ENCODE measurements around the gene GPSM1. TPM values are rescaled to one million over a fixed set of nuclear protein-coding genes. Genes with fewer than 3 reads are reported as not detected.
A peak's percentile ranks its signal among the peaks of the same experiment; 100 is the strongest.

GPSM1 gene
- total RNA-seq, 1 donor from 2014 or later, result 59.4 TPM

GRCh38 chr9:136333486-136333885 lies 6.1 kb downstream of the GPSM1 start:
- Histone ChIP-seq H3K4me1 (ENCODE audit: insufficient read depth, low read length) (peaks cover 26% of the 10 kb centered on the region), H3K9me3 (ENCODE audit: insufficient read depth, low read depth, low read length) (no peaks in the 10 kb centered on the region), H2AFZ (ENCODE audit: low read depth, low read length) (no peak overlapping the region), H3K27ac (ENCODE audit: low read depth, low read length) (no peak overlapping the region), H3K4me3 (ENCODE audit: insufficient read depth, low read depth, low read length) (no peak overlapping the region), H4K20me1 (ENCODE audit: insufficient read depth, low read length) (peaks cover 93% of the 10 kb centered on the region), H3K27me3 (ENCODE audit: insufficient read depth, low read length) (no peaks in the 10 kb centered on the region), H3K4me2 (ENCODE audit: low read length) (no peak overlapping the region), H3K9ac (ENCODE audit: low read length) (no peak overlapping the region), H3K79me2 (ENCODE audit: insufficient read depth, low read length) (peaks cover 66% of the 10 kb centered on the region), H3K36me3 (ENCODE audit: insufficient read depth, low read length) (peaks cover under 1% of the 10 kb centered on the region)
- Mint-ChIP-seq H3K4me3 (ENCODE audit: unreplicated experiment) (no peak overlapping the region), H3K27ac (ENCODE audit: unreplicated experiment) (no peak overlapping the region), H3K4me1 (ENCODE audit: low read depth, unreplicated experiment) (peaks cover 11% of the 10 kb centered on the region), H3K9me3 (ENCODE audit: unreplicated experiment) (no peaks in the 10 kb centered on the region), H3K36me3 (ENCODE audit: low read depth, unreplicated experiment) (peaks cover 3% of the 10 kb centered on the region), H3K27me3 (ENCODE audit: low read depth, unreplicated experiment) (no peaks in the 10 kb centered on the region)
- DNase-seq (ENCODE audit: low read depth) (no peak), FAIRE-seq (no peak)
- TF ChIP-seq CTCF (IDR thresholded peaks at IDR 0.05; ENCODE audit: insufficient read depth, low read depth, low read length), result no peak
- no peak for TF ChIP-seq EZH2 (IDR thresholded peaks at IDR 0.05; ENCODE audit: insufficient read depth, low read length)

GRCh38 chr9:136334541-136334940 lies 7.2 kb downstream of the GPSM1 start:
- H3K27ac Mint-ChIP-seq (ENCODE audit: unreplicated experiment), result no peak overlapping the region
- no peaks in the 10 kb centered on the region for H3K9me3 ChIP-seq (ENCODE audit: insufficient read depth, low read depth, low read length)
- no peak overlapping the region for H3K27ac ChIP-seq (ENCODE audit: low read depth, low read length)
- peaks cover 93% of the 10 kb centered on the region for H4K20me1 ChIP-seq (ENCODE audit: insufficient read depth, low read length)
- peaks cover 56% of the 10 kb centered on the region for H3K79me2 ChIP-seq (ENCODE audit: insufficient read depth, low read length)
- peaks cover 16% of the 10 kb centered on the region for H3K4me1 ChIP-seq (ENCODE audit: insufficient read depth, low read length)
- H3K27me3 Mint-ChIP-seq (ENCODE audit: low read depth, unreplicated experiment), result no peaks in the 10 kb centered on the region
- FAIRE-seq (no peak), DNase-seq (ENCODE audit: low read depth) (no peak)
- H3K36me3 Mint-ChIP-seq (ENCODE audit: low read depth, unreplicated experiment), result peaks cover 3% of the 10 kb centered on the region
- H3K4me2 ChIP-seq (ENCODE audit: low read length), result no peak overlapping the region
- no peak overlapping the region for H3K9ac ChIP-seq (ENCODE audit: low read length)
- H2AFZ ChIP-seq (ENCODE audit: low read depth, low read length), result no peak overlapping the region
- no peaks in the 10 kb centered on the region for H3K27me3 ChIP-seq (ENCODE audit: insufficient read depth, low read length)
- no peak for TF ChIP-seq EZH2 (IDR thresholded peaks at IDR 0.05; ENCODE audit: insufficient read depth, low read length)
- TF ChIP-seq CTCF (IDR thresholded peaks at IDR 0.05; ENCODE audit: insufficient read depth, low read depth, low read length), result no peak
- H3K4me3 ChIP-seq (ENCODE audit: insufficient read depth, low read depth, low read length), result no peak overlapping the region
- no peak overlapping the region for H3K4me3 Mint-ChIP-seq (ENCODE audit: unreplicated experiment)
- H3K4me1 Mint-ChIP-seq (ENCODE audit: low read depth, unreplicated experiment), result peaks cover 4% of the 10 kb centered on the region
- H3K36me3 ChIP-seq (ENCODE audit: insufficient read depth, low read length), result peaks cover 2% of the 10 kb centered on the region
- no peaks in the 10 kb centered on the region for H3K9me3 Mint-ChIP-seq (ENCODE audit: unreplicated experiment)

- no peak overlapping the region for H2AFZ ChIP-seq (ENCODE audit: low read depth, low read length)
- H3K4me1 Mint-ChIP-seq (ENCODE audit: low read depth, unreplicated experiment), result peaks cover 3% of the 10 kb centered on the region
- H3K27me3 ChIP-seq (ENCODE audit: insufficient read depth, low read length), result no peaks in the 10 kb centered on the region
- peak overlapping the region; percentile 10 for H3K4me2 ChIP-seq (ENCODE audit: low read length)
- no peaks in the 10 kb centered on the region for H3K9me3 Mint-ChIP-seq (ENCODE audit: unreplicated experiment)
- peak overlapping the region; percentile 85 for H3K27ac Mint-ChIP-seq (ENCODE audit: unreplicated experiment)
- no peak for FAIRE-seq
- peaks cover 46% of the 10 kb centered on the region for H3K79me2 ChIP-seq (ENCODE audit: insufficient read depth, low read length)
- no peak overlapping the region for H3K4me3 Mint-ChIP-seq (ENCODE audit: unreplicated experiment)
- peak overlapping the region; percentile 30 for H3K27ac ChIP-seq (ENCODE audit: low read depth, low read length)
- peaks cover 2% of the 10 kb centered on the region for H3K36me3 ChIP-seq (ENCODE audit: insufficient read depth, low read length)
- H3K4me1 ChIP-seq (ENCODE audit: insufficient read depth, low read length), result peaks cover 16% of the 10 kb centered on the region
- H3K36me3 Mint-ChIP-seq (ENCODE audit: low read depth, unreplicated experiment), result peaks cover 3% of the 10 kb centered on the region
- H4K20me1 ChIP-seq (ENCODE audit: insufficient read depth, low read length), result peaks cover 87% of the 10 kb centered on the region
- TF ChIP-seq CTCF (IDR thresholded peaks at IDR 0.05; ENCODE audit: insufficient read depth, low read depth, low read length), result no peak
- no peak for TF ChIP-seq EZH2 (IDR thresholded peaks at IDR 0.05; ENCODE audit: insufficient read depth, low read length)
- DNase-seq (ENCODE audit: low read depth), result no peak
- no peak overlapping the region for H3K9ac ChIP-seq (ENCODE audit: low read length)
- H3K4me3 ChIP-seq (ENCODE audit: insufficient read depth, low read depth, low read length), result no peak overlapping the region
- H3K9me3 ChIP-seq (ENCODE audit: insufficient read depth, low read depth, low read length), result no peaks in the 10 kb centered on the region
- H3K27me3 Mint-ChIP-seq (ENCODE audit: low read depth, unreplicated experiment), result no peaks in the 10 kb centered on the region
Measured at GRCh38 chr9:136335296-136336155, 8.2 kb downstream of the GPSM1 start.
